KOPT-K1 (cell line): ENCODE measurements around the gene CARS1.

Source experiments
- H3K27ac ChIP-seq: fragments of 200-600 bp; sonication (generic); 2 replicates; pipeline ENCODE4 v1.5.1; 2016; ENCODE audit warnings: antibody characterized with exemption, mild to moderate bottlenecking, low read depth, low read length; ENCODE audit not compliant: poor library complexity, severe bottlenecking
- H3K36me3 ChIP-seq: fragments of 200-600 bp; sonication (generic); 2 replicates; pipeline ENCODE4 v1.5.1; 2017; ENCODE audit warnings: antibody characterized with exemption, mild to moderate bottlenecking, low read length, moderate library complexity; ENCODE audit not compliant: insufficient read depth
- H3K9me3 ChIP-seq: fragments of 200-600 bp; sonication (generic); 2 replicates; pipeline ENCODE4 v1.5.1; 2017; ENCODE audit warnings: antibody characterized with exemption, low read length, mild to moderate bottlenecking; ENCODE audit not compliant: insufficient read depth, poor library complexity, severe bottlenecking

The CARS1 gene

GRCh38 chr11:3002351-3002861 is 54.8 kb downstream of the CARS1 start:
- H3K9me3 ChIP-seq, result no peaks in the 10 kb centered on the region
- H3K27ac ChIP-seq, result no peak overlapping the region
- H3K36me3 ChIP-seq, result peaks cover 72% of the 10 kb centered on the region

- Histone ChIP-seq H3K27ac (no peak overlapping the region), H3K9me3 (no peaks in the 10 kb centered on the region), H3K36me3 (peaks cover 64% of the 10 kb centered on the region)
Observed at GRCh38 chr11:3001496-3001895, 55.7 kb downstream of the CARS1 start.

- no peak overlapping the region for H3K27ac ChIP-seq
- no peaks in the 10 kb centered on the region for H3K9me3 ChIP-seq
- peaks cover 52% of the 10 kb centered on the region for H3K36me3 ChIP-seq
Observed at GRCh38 chr11:3000032-3000961, 56.9 kb downstream of the CARS1 start.

- Histone ChIP-seq H3K9me3 (no peaks in the 10 kb centered on the region), H3K36me3 (peaks cover 47% of the 10 kb centered on the region), H3K27ac (no peak overlapping the region)
Observed at GRCh38 chr11:2999464-2999998, 57.7 kb downstream of the CARS1 start.

- Histone ChIP-seq H3K36me3 (peaks cover 34% of the 10 kb centered on the region), H3K9me3 (no peaks in the 10 kb centered on the region), H3K27ac (no peak overlapping the region)
Observed at GRCh38 chr11:2998073-2998850, 59.0 kb downstream of the CARS1 start.

- Histone ChIP-seq H3K9me3 (no peaks in the 10 kb centered on the region), H3K27ac (no peak overlapping the region), H3K36me3 (peaks cover 26% of the 10 kb centered on the region)
Observed at GRCh38 chr11:2997406-2997805, 59.8 kb downstream of the CARS1 start.

GRCh38 chr11:2996976-2997375 is 60.2 kb downstream of the CARS1 start:
- Histone ChIP-seq H3K9me3 (no peaks in the 10 kb centered on the region), H3K27ac (no peak overlapping the region), H3K36me3 (peaks cover 21% of the 10 kb centered on the region)

GRCh38 chr11:2995893-2996554 is 61.2 kb downstream of the CARS1 start:
- Histone ChIP-seq H3K27ac (no peak overlapping the region), H3K36me3 (peaks cover 12% of the 10 kb centered on the region), H3K9me3 (no peaks in the 10 kb centered on the region)

GRCh38 chr11:2995031-2995561 is 62.1 kb downstream of the CARS1 start:
- no peak overlapping the region for H3K27ac ChIP-seq
- peaks cover 3% of the 10 kb centered on the region; the same call in 1 of the 2 replicates for H3K36me3 ChIP-seq

GRCh38 chr11:2994336-2994730 is 62.9 kb downstream of the CARS1 start:
- Histone ChIP-seq H3K36me3 (no peaks in the 10 kb centered on the region), H3K27ac (no peak overlapping the region)

More at GRCh38 chr11:2995031-2995561, 62.1 kb downstream of the CARS1 start:
- H3K9me3 ChIP-seq, result no peaks in the 10 kb centered on the region

GRCh38 chr11:2992997-2993325 is 64.3 kb downstream of the CARS1 start:
- no peaks in the 10 kb centered on the region for H3K36me3 ChIP-seq
- H3K9me3 ChIP-seq, result no peaks in the 10 kb centered on the region
- H3K27ac ChIP-seq, result peak overlapping the region; percentile 86

More at GRCh38 chr11:2994336-2994730, 62.9 kb downstream of the CARS1 start:
- H3K9me3 ChIP-seq, result no peaks in the 10 kb centered on the region

- peaks cover 4% of the 10 kb centered on the region for H3K36me3 ChIP-seq
- H3K9me3 ChIP-seq, result no peaks in the 10 kb centered on the region
- H3K27ac ChIP-seq, result peak within 1 kb of the TSS; percentile 86
Observed at GRCh38 chr11:2992234-2992996, 64.8 kb downstream of the CARS1 start, which contains the start of gene NAP1L4. TSS of gene NAP1L4 (minus strand) at chr11:2992329. CDS start at chr11:2979220, 13,109 bp downstream.

GRCh38 chr11:2991452-2992233 is 65.6 kb downstream of the CARS1 start:
- peaks cover 12% of the 10 kb centered on the region for H3K36me3 ChIP-seq

More at GRCh38 chr11:2991452-2992233, 65.6 kb downstream of the CARS1 start:
- peak overlapping the region; percentile 86 for H3K27ac ChIP-seq
- no peaks in the 10 kb centered on the region for H3K9me3 ChIP-seq
